NCI-H1930 (cell line): Measurements from ENCODE around the gene CXCR4.
"Not testable (repeated sequence)": the region's sequence is repeated elsewhere in the genome, so short reads cannot be mapped to it uniquely, and the experiment has no call there.

Experiments
- DNase-seq, 2 experiments: peaks; one replicate each; lab custom pipeline; 2025; lab: John Stamatoyannopoulos, UW

CXCR4 gene

DNA sequence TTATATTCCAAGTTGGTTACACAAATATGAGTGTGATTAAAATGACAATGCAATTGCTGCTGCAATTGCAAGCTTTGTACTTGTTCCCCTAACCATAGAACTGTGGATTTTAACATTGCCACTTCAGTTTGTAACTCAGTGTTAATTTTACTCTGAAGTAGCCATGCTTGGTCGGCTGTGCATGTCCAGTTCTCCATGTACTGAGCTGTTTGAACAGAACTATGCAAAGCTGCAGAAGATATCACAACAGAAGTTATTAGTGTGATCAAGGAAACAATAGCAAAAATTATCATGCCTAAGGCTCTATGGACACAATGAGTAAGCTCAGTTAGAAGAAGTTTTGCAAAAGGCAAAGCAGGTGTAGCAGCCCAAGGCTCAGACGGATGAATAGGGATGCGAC, 45.3 kb downstream of the CXCR4 start:
- no peak for DNase-seq

- not testable (repeated sequence) for DNase-seq
These were observed 46.1 kb downstream of the CXCR4 start for GRCh38 chr2:136071887-136072286.

DNA sequence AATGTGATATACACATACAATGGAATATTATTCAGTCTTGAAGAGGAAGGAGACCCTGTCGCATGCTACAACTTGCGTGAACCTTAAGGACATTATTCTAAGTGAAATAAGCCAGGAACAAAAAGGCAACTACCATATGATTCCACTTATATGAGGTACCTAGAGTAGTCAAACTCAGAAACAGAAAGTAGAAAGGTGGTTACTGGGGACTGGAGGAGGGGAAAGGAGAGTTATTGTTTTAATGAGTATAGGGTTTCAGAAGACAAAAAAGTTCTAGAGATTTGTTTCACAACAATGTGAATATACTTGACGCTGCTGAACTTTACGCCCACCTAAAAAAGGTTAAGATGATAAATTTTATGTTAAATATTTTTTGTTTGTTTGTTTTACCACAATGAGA, 47.0 kb downstream of the CXCR4 start:
- no peak for DNase-seq

DNA sequence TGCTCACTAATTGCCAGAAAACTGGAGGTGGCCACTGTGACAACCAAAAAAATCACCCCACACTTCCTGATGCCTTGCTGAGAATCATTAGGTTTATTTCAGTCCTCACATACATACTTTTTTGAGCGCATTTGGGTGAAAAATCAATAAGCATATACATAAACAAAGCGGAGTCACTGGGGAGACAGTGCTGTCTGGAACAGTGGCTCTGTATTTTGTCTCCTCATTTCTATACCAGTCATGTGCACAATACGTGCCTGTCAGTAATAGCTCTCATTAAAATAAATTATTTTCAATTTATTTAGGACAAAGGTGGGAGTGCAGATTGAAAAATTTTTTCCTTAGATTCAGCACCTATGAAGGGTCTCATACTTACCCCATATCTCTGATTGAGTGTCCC, 48.2 kb downstream of the CXCR4 start:
- DNase-seq: no peak

GRCh38 chr2:136068581-136069227, 49.2 kb downstream of the CXCR4 start:
- no peak for DNase-seq

- DNase-seq: no peak
These were observed 49.9 kb downstream of the CXCR4 start for GRCh38 chr2:136067897-136068580.

DNA sequence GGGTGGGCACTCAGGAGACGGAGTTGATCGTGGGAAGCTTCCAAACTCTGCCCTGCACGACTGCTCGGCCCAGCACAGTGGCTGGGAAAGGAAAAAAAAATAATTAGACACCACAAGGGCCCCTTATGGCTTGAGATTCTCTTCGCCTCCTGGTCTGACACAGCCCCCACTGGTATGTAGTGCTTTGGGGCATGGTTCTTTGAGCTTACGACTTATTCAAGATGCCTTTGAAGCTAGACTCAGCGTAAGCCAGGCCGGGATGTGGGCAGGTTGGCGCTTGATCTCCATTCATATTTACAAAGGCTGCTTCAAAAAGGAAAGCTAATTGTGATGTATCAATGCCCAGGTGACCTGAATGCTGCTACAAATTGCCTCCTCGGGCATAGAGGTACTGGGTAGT, 50.5 kb downstream of the CXCR4 start:
- no peak for DNase-seq

GRCh38 chr2:136065907-136066306, 52.0 kb downstream of the CXCR4 start:
- DNase-seq: no peak

DNA sequence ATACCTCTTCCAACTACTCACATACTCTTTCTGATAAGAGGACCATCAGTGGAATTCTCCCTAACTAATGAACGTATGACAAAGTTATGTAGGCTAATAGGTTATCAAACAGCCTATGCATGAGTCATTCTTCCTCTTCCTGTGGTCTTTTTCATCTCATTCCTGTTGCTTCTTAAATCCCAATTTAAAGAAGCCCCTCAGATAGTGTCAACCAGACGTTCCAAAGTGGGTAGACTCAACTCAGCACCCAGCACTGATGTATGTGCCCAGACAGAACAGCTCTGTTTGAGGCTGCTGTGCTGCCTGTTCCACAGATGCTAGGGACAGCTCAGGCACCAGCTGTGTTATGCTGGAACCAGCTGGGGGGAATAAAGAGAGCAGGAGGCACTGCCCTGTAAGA, 52.6 kb downstream of the CXCR4 start:
- no peak for DNase-seq
